ENCODE results near the gene VMAC.

VMAC gene

GRCh38 chr19:5895409-5895808 is 9.3 kb upstream of the VMAC start:
- DNase-seq (ENCODE audit: extremely low read depth, low read depth) = no peak
- no peak for TF ChIP-seq CTCF (IDR thresholded peaks at IDR 0.05; ENCODE audit: low read depth, low read length)

- DNase-seq (ENCODE audit: extremely low read depth, low read depth) = no peak
- no peak for TF ChIP-seq CTCF (IDR thresholded peaks at IDR 0.05; ENCODE audit: low read depth, low read length)
Measured at GRCh38 chr19:5895890-5896289, 8.8 kb upstream of the VMAC start.

GRCh38 chr19:5896365-5897076 is 8.2 kb upstream of the VMAC start:
- no peak for TF ChIP-seq CTCF (IDR thresholded peaks at IDR 0.05; ENCODE audit: low read depth, low read length)
- DNase-seq (ENCODE audit: extremely low read depth, low read depth) = no peak

- DNase-seq (ENCODE audit: extremely low read depth, low read depth) = no peak
- no peak for TF ChIP-seq CTCF (IDR thresholded peaks at IDR 0.05; ENCODE audit: low read depth, low read length)
Measured at GRCh38 chr19:5897189-5897969, 7.3 kb upstream of the VMAC start.

GRCh38 chr19:5899728-5900526 is 4.7 kb upstream of the VMAC start:
- TF ChIP-seq CTCF (IDR thresholded peaks at IDR 0.05; ENCODE audit: low read depth, low read length) = no peak
- no peak for DNase-seq (ENCODE audit: extremely low read depth, low read depth)

GRCh38 chr19:5900976-5901375 is 3.7 kb upstream of the VMAC start:
- DNase-seq (ENCODE audit: extremely low read depth, low read depth) = no peak
- no peak for TF ChIP-seq CTCF (IDR thresholded peaks at IDR 0.05; ENCODE audit: low read depth, low read length)

All from AG09319 (cell line).